Fibroblast of lung (primary cell): ENCODE data around the gene BDP1.
"Not testable (repeated sequence)": the region's sequence is repeated elsewhere in the genome, so short reads cannot be mapped to it uniquely, and the experiment has no call there.

Experiments
- CTCF ChIP-seq, 2 donors: IDR thresholded peaks in 1 of 2; conservative IDR thresholded peaks in 1 of 2; 1 replicate in 1 of 2; 2 replicates in 1 of 2; pipeline ENCODE4 v1.5.1; 2011 to 2012; ENCODE audit warnings: low read length in 2 of 2, control low read depth in 1 of 2, inconsistent platforms in 1 of 2, low read depth in 1 of 2, mild to moderate bottlenecking in 1 of 2
- EZH2 ChIP-seq: IDR thresholded peaks from 2 replicates; pipeline ENCODE4 v1.5.1; 2012; ENCODE audit warnings: low read length, control low read depth, mild to moderate bottlenecking; ENCODE audit errors: missing control alignments

DNA sequence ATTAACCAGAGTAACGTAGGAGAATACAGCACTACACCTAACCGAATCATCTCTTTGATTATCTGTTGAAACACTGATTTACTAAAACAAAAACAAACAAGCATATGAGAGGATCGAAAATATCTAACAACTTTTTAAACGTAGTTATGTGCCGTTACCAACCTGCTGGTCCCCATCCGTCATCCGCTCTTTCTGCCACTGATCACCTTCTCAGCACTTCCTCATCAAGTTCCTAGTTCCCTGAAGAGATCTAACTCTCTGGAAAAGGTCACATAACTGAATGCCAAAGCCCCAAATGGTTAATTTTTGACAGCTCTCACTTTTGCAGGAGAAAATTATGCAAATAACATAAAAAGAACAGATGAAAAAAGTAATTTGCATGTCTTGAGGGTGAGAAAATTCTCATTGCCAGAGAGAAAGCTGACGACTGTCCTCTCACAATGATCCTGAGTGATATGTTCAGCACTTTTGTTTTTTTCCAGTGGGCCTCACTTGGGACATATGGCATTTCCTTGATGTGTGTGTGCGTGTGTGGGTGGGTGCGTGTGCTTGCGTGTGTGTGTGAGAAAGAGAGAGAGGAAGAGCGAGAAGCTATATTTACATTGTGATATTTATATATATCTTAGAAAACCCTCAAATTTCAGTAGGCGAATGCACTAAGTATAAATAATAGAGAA, 8.8 kb upstream of the BDP1 start:
- TF ChIP-seq CTCF (conservative IDR thresholded peaks at IDR 0.05 in 1 of 2, IDR thresholded peaks at IDR 0.05 in 1 of 2; ENCODE audit: low read depth in 1 of 2, low read length in 2 of 2); EZH2: not testable (repeated sequence)
